Neural cell (in vitro differentiated cells): ENCODE measurements around the gene FAM78B. TPM values are rescaled to one million over a fixed set of nuclear protein-coding genes. Genes with fewer than 3 reads are reported as not detected.

Experiments used
- H2AFZ ChIP-seq: fragments of 200-600, 300-800 bp; sonication (generic), shearing (Covaris generic); 2 replicates; pipeline ENCODE4 v1.6.0; 2014; ENCODE audit warnings: low read depth, mild to moderate bottlenecking, antibody characterized with exemption, low read length, moderate library complexity
- H3F3A ChIP-seq: fragments of 200-600 bp; shearing (Covaris generic); 2 replicates; pipeline ENCODE4 v1.6.1; 2016; ENCODE audit warnings: mild to moderate bottlenecking, moderate library complexity, mixed read lengths, antibody characterized with exemption, low read length; ENCODE audit not compliant: insufficient read depth, poor library complexity, severe bottlenecking
- H3K27ac ChIP-seq: fragments of 200-600, 300-800 bp; sonication (generic), shearing (Covaris generic); 2 replicates; pipeline ENCODE4 v1.5.1; 2014; ENCODE audit warnings: mild to moderate bottlenecking, low read length, moderate library complexity
- H3K27me3 ChIP-seq: fragments of 300-800, 200-600 bp; sonication (generic), shearing (Covaris generic); 2 replicates; pipeline ENCODE4 v1.6.0; 2014; ENCODE audit warnings: mild to moderate bottlenecking, low read depth, low read length, moderate library complexity; ENCODE audit not compliant: insufficient read depth
- H3K36me3 ChIP-seq: fragments of 300-800, 200-600 bp; sonication (generic), shearing (Covaris generic); 2 replicates; pipeline ENCODE4 v1.5.1; 2014; ENCODE audit warnings: mild to moderate bottlenecking, antibody characterized with exemption, low read length, moderate library complexity; ENCODE audit not compliant: insufficient read depth
- H3K4me2 ChIP-seq: fragments of 300-800, 200-600 bp; sonication (generic), shearing (Covaris generic); 2 replicates; pipeline ENCODE4 v1.6.0; 2014; ENCODE audit warnings: mild to moderate bottlenecking, low read length
- H3K4me3 ChIP-seq: fragments of 300-800, 200-600 bp; sonication (generic), shearing (Covaris generic); 2 replicates; pipeline ENCODE4 v1.5.1; 2014; ENCODE audit warnings: mild to moderate bottlenecking, low read length, moderate library complexity
- H3K79me2 ChIP-seq: fragments of 200-600 bp; shearing (Covaris generic); replicated peaks from 2 replicates; pipeline ENCODE4 v1.6.0; 2014; ENCODE audit warnings: mild to moderate bottlenecking, low read length, moderate library complexity; ENCODE audit not compliant: insufficient read depth
- H3K9ac ChIP-seq: fragments of 300-800, 200-600 bp; sonication (generic), shearing (Covaris generic); 2 replicates; pipeline ENCODE4 v1.6.1; 2016; ENCODE audit warnings: mild to moderate bottlenecking, low read length, mixed read lengths
- H3K9me2 ChIP-seq: fragments of 200-600 bp; shearing (Covaris generic); 2 replicates; pipeline ENCODE4 v1.6.1; 2016; ENCODE audit warnings: mild to moderate bottlenecking, low read length, mixed read lengths; ENCODE audit not compliant: insufficient read depth
- H3K9me3 ChIP-seq: fragments of 200-600, 300-800 bp; sonication (generic), shearing (Covaris generic); 2 replicates; pipeline ENCODE4 v1.6.1; 2016; ENCODE audit warnings: mild to moderate bottlenecking, mixed run types, low read length, moderate library complexity, mixed read lengths
- H4K20me1 ChIP-seq: fragments of 200-600 bp; shearing (Covaris generic); 2 replicates; pipeline ENCODE4 v1.6.1; 2016; ENCODE audit warnings: mild to moderate bottlenecking, mixed run types; ENCODE audit not compliant: insufficient read depth
- EP300 ChIP-seq: fragments of 450-650 bp; conservative IDR thresholded peaks from 2 replicates; pipeline ENCODE4 v1.6.1; 2014; ENCODE audit warnings: antibody characterized with exemption, mild to moderate bottlenecking, moderate library complexity; ENCODE audit not compliant: poor library complexity, severe bottlenecking
- EZH2 ChIP-seq: fragments of 200-600, 300-800 bp; shearing (Covaris generic), sonication (generic); IDR thresholded peaks from 2 replicates; pipeline ENCODE4 v1.6.1; 2014; ENCODE audit warnings: antibody characterized with exemption, low read length, borderline replicate concordance, mild to moderate bottlenecking; ENCODE audit not compliant: insufficient read depth, poor library complexity, severe bottlenecking
- MXI1 ChIP-seq: fragments of 450-650 bp; conservative IDR thresholded peaks from 2 replicates; pipeline ENCODE4 v1.6.1; 2014; ENCODE audit warnings: antibody characterized with exemption, mild to moderate bottlenecking; ENCODE audit not compliant: poor library complexity, severe bottlenecking
- POLR2AphosphoS5 ChIP-seq: IDR thresholded peaks from 2 replicates; pipeline ENCODE4 v1.6.1; 2012
- RAD21 ChIP-seq: fragments of 450-650 bp; conservative IDR thresholded peaks from 2 replicates; pipeline ENCODE4 v1.6.1; 2014; ENCODE audit warnings: antibody characterized with exemption, mild to moderate bottlenecking, moderate library complexity
- SMC3 ChIP-seq: fragments of 450-650 bp; conservative IDR thresholded peaks from 2 replicates; pipeline ENCODE4 v1.6.1; 2014; ENCODE audit warnings: antibody characterized with exemption, mild to moderate bottlenecking, moderate library complexity; ENCODE audit not compliant: poor library complexity
- TAF1 ChIP-seq: IDR thresholded peaks from 2 replicates; pipeline ENCODE4 v1.6.1; 2012; ENCODE audit warnings: low read depth
- polyA minus RNA-seq: library from RNA; depleted of rRNA, polyadenylated mRNA; stranded (reverse); fragments of >200 nt; gene quantifications from 2 replicates; pipeline ENCODE4 v1.2.3, GENCODE V29; 2014
- polyA plus RNA-seq: library from polyadenylated mRNA; depleted of rRNA; stranded (reverse); fragments of >200 nt; gene quantifications from 2 replicates; pipeline ENCODE4 v1.2.3, GENCODE V29; 2014
- TF ChIP-seq, protein P1 (sequence below): fragments of 450-650 bp; IDR thresholded peaks from 2 replicates; pipeline ENCODE4 v1.5.1; 2014; ENCODE audit warnings: antibody characterized with exemption, mild to moderate bottlenecking, moderate library complexity; ENCODE audit not compliant: poor library complexity, severe bottlenecking
- TF ChIP-seq, protein P2 (sequence below): IDR thresholded peaks from 2 replicates; pipeline ENCODE4 v1.6.1; 2012; ENCODE audit warnings: borderline replicate concordance

The FAM78B gene, protein sequence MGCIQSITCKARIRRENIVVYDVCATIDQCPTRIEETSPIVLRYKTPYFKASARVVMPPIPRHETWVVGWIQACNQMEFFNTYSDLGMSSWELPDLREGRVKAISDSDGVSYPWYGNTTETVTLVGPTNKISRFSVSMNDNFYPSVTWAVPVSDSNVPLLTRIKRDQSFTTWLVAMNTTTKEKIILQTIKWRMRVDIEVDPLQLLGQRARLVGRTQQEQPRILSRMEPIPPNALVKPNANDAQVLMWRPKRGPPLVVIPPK
- polyA plus RNA-seq (2.4 and 3.9 TPM in 2 replicates), polyA minus RNA-seq (8.0 and 9.0 TPM in 2 replicates)

DNA sequence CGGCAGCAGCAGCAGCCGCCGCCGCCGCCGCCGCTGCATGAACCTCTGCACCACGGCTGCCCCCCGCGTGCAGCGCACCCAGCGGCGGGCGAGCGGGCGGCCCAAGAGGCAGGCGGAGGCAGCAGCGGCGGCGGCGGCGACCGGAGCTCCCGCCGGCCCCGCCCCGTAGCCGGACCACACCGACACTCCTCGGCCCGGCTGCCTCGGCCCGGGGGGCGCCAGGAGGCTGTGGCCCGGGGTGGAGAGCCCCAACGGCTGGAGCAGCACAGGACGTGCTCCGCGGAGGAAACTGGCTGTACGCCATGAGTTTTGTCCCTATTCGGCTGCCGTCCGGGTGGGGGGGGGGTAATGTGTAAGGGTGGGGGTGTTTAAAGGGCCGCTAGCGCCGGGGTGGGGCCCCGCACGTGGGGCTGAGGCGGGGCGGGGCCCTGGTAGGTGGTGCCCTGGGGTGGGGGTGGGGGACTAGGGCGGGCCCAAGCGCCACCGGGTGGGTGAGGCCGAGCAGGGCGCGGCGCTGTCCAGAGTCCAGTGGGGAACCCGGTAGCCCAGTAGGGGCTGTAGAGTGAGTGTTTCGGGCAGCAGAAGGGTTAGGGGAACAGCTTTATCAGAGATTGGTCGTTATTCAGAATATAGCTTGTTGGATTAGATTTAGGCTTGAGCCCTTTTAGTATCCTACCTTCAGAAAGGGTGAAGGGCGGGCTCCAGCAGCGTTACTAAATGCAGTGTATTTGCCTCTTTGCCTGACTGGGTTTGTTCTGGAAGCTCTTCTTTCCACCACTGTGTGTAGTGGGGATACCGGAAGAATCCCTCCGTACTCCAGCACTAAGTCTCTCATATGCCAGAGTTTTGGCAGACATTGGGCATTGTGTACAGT lies at the start of gene FAM78B:
Gene FAM78B (minus strand): TSS at position 304 of the 874 bp plus-strand sequence. CDS start 753 bp downstream, outside the sequence.
- Histone ChIP-seq H3K9ac (peak within 1 kb of the TSS; percentile 63), H2AFZ (peak within 1 kb of the TSS; percentile 56), H3K36me3 (no peaks in the 10 kb centered on the region), H3K9me3 (no peaks in the 10 kb centered on the region), H3K4me2 (peak within 1 kb of the TSS; percentile 68), H3K9me2 (no peaks in the 10 kb centered on the region), H4K20me1 (no peaks in the 10 kb centered on the region), H3K79me2 (peaks cover 5% of the 10 kb centered on the region), H3F3A (no peaks in the 10 kb centered on the region), H3K4me3 (peak within 1 kb of the TSS; percentile 86), H3K27ac (no peak within 1 kb of the TSS), H3K27me3 (peaks cover 47% of the 10 kb centered on the region)
- TF ChIP-seq POLR2AphosphoS5: no peak
- TF ChIP-seq MXI1: no peak
- TF ChIP-seq, protein P1, sequence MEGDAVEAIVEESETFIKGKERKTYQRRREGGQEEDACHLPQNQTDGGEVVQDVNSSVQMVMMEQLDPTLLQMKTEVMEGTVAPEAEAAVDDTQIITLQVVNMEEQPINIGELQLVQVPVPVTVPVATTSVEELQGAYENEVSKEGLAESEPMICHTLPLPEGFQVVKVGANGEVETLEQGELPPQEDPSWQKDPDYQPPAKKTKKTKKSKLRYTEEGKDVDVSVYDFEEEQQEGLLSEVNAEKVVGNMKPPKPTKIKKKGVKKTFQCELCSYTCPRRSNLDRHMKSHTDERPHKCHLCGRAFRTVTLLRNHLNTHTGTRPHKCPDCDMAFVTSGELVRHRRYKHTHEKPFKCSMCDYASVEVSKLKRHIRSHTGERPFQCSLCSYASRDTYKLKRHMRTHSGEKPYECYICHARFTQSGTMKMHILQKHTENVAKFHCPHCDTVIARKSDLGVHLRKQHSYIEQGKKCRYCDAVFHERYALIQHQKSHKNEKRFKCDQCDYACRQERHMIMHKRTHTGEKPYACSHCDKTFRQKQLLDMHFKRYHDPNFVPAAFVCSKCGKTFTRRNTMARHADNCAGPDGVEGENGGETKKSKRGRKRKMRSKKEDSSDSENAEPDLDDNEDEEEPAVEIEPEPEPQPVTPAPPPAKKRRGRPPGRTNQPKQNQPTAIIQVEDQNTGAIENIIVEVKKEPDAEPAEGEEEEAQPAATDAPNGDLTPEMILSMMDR: peak; percentile 54
- TF ChIP-seq, protein P2, sequence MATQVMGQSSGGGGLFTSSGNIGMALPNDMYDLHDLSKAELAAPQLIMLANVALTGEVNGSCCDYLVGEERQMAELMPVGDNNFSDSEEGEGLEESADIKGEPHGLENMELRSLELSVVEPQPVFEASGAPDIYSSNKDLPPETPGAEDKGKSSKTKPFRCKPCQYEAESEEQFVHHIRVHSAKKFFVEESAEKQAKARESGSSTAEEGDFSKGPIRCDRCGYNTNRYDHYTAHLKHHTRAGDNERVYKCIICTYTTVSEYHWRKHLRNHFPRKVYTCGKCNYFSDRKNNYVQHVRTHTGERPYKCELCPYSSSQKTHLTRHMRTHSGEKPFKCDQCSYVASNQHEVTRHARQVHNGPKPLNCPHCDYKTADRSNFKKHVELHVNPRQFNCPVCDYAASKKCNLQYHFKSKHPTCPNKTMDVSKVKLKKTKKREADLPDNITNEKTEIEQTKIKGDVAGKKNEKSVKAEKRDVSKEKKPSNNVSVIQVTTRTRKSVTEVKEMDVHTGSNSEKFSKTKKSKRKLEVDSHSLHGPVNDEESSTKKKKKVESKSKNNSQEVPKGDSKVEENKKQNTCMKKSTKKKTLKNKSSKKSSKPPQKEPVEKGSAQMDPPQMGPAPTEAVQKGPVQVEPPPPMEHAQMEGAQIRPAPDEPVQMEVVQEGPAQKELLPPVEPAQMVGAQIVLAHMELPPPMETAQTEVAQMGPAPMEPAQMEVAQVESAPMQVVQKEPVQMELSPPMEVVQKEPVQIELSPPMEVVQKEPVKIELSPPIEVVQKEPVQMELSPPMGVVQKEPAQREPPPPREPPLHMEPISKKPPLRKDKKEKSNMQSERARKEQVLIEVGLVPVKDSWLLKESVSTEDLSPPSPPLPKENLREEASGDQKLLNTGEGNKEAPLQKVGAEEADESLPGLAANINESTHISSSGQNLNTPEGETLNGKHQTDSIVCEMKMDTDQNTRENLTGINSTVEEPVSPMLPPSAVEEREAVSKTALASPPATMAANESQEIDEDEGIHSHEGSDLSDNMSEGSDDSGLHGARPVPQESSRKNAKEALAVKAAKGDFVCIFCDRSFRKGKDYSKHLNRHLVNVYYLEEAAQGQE: no peak
- TF ChIP-seq TAF1: no peak
- no peak for TF ChIP-seq SMC3
- TF ChIP-seq EP300: no peak

DNA sequence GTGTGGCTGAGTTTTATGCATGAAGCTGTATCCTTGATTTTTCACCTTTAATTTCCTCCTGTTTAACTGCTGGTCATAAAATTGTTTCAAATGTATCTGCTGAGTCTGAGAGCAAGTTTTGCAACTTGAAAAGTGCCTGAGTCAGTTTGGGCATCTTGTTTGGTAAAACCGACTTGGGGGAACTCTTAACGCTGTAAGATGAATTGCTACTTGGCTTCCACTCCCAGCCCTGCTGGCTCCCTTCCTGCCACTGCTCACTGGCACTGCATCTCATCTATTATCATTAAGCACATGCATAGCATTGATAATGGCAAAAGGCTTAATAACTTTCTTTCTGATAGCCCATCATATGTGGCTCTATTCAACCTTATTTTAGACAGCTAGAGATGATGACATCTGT lies 35.7 kb upstream of the FAM78B start:
- H3K4me2 ChIP-seq: no peak overlapping the region
- H3K36me3 ChIP-seq: no peaks in the 10 kb centered on the region
- H3K79me2 ChIP-seq: no peaks in the 10 kb centered on the region
- no peaks in the 10 kb centered on the region for H3F3A ChIP-seq
- H3K27me3 ChIP-seq: no peaks in the 10 kb centered on the region
- TF ChIP-seq POLR2AphosphoS5 (no peak), RAD21 (no peak), EP300 (no peak), MXI1 (no peak), TAF1 (no peak), SMC3 (no peak), EZH2 (no peak)
- TF ChIP-seq, protein P2: no peak
- TF ChIP-seq, protein P1: no peak
- H3K27ac ChIP-seq: no peak overlapping the region
- H3K9ac ChIP-seq: no peak overlapping the region
- H2AFZ ChIP-seq: no peak overlapping the region
- H3K9me2 ChIP-seq: no peaks in the 10 kb centered on the region
- H3K4me3 ChIP-seq: no peak overlapping the region
- no peaks in the 10 kb centered on the region for H3K9me3 ChIP-seq
- no peaks in the 10 kb centered on the region for H4K20me1 ChIP-seq
